ENCODE results near the gene EPN2.
"Not testable (repeated sequence)": the region's sequence is repeated elsewhere in the genome, so short reads cannot be mapped to it uniquely, and the experiment has no call there.

- not testable (repeated sequence) for TF ChIP-seq CTCF (conservative IDR thresholded peaks at IDR 0.05; ENCODE audit: low read length); EZH2phosphoT487 (IDR thresholded peaks at IDR 0.05; ENCODE audit: borderline replicate concordance, low read depth, low read length)
Measured at GRCh38 chr17:19189781-19190405, 47.3 kb upstream of the EPN2 start.

All from OCI-LY7 (cell line).